MM.1S (cell line): Measurements from ENCODE around the gene RASAL2.

Source experiments
- DNase-seq: peaks from one replicate; pipeline ENCODE4 v3.0.0-alpha.2; 2015
- H2AFZ ChIP-seq: fragments of 300-600 bp; sonication (generic); 2 replicates; pipeline ENCODE4 v1.6.0; 2016; ENCODE audit warnings: antibody characterized with exemption, low read length
- H3F3A ChIP-seq: fragments of 300-600 bp; sonication (generic); 2 replicates; pipeline ENCODE4 v1.6.1; 2016; ENCODE audit warnings: mild to moderate bottlenecking, antibody characterized with exemption, low read length, moderate library complexity, mixed read lengths; ENCODE audit not compliant: insufficient read depth
- H3K27ac ChIP-seq: fragments of 300-600 bp; sonication (generic); 2 replicates; pipeline ENCODE4 v1.5.1; 2016; ENCODE audit warnings: mild to moderate bottlenecking, low read length
- H3K27me3 ChIP-seq: fragments of 300-600 bp; sonication (generic); replicated peaks from 2 replicates; pipeline ENCODE4 v1.6.0; 2016; ENCODE audit warnings: low read length; ENCODE audit not compliant: insufficient read depth
- H3K36me3 ChIP-seq: fragments of 300-600 bp; sonication (generic); replicated peaks from 2 replicates; pipeline ENCODE4 v1.6.1; 2016; ENCODE audit warnings: mild to moderate bottlenecking, low read length, mixed read lengths; ENCODE audit not compliant: insufficient read depth
- H3K4me1 ChIP-seq: fragments of 300-600 bp; sonication (generic); 2 replicates; pipeline ENCODE4 v1.6.1; 2016; ENCODE audit warnings: low read length, mixed read lengths
- H3K4me2 ChIP-seq: fragments of 300-600 bp; sonication (generic); 2 replicates; pipeline ENCODE4 v1.6.0; 2016; ENCODE audit warnings: low read depth, low read length
- H3K4me3 ChIP-seq: fragments of 300-600 bp; sonication (generic); 2 replicates; pipeline ENCODE4 v1.5.1; 2016; ENCODE audit warnings: low read length, mixed read lengths
- H3K79me2 ChIP-seq: fragments of 300-600 bp; sonication (generic); 2 replicates; pipeline ENCODE4 v1.6.1; 2016; ENCODE audit warnings: mixed run types, low read length, mixed read lengths
- H3K9ac ChIP-seq: fragments of 300-600 bp; sonication (generic); 2 replicates; pipeline ENCODE4 v1.6.1; 2016; ENCODE audit warnings: low read length, mixed read lengths
- H3K9me2 ChIP-seq: fragments of 300-600 bp; sonication (generic); replicated peaks from 2 replicates; pipeline ENCODE4 v1.6.1; 2016; ENCODE audit warnings: mild to moderate bottlenecking, low read length, mixed read lengths; ENCODE audit not compliant: insufficient read depth
- H3K9me3 ChIP-seq: fragments of 300-600 bp; sonication (generic); replicated peaks from 2 replicates; pipeline ENCODE4 v1.6.1; 2016; ENCODE audit warnings: mild to moderate bottlenecking, low read length, mixed read lengths; ENCODE audit not compliant: insufficient read depth
- H4K20me1 ChIP-seq: fragments of 300-600 bp; sonication (generic); 2 replicates; pipeline ENCODE4 v1.6.1; 2016; ENCODE audit warnings: mild to moderate bottlenecking, low read length, moderate library complexity, mixed read lengths; ENCODE audit not compliant: insufficient read depth
- EZH2 ChIP-seq: fragments of 300-600 bp; sonication (generic); optimal IDR thresholded peaks from 2 replicates; pipeline ENCODE3; 2017; ENCODE audit warnings: low read depth, mild to moderate bottlenecking, antibody characterized with exemption, low read length, mixed read lengths
- EZH2phosphoT487 ChIP-seq: fragments of 300-600 bp; sonication (generic); IDR thresholded peaks from 2 replicates; pipeline ENCODE4 v1.6.1; 2018; ENCODE audit warnings: antibody characterized with exemption, low read length
- TF ChIP-seq, protein P1 (sequence below): fragments of 300-600 bp; sonication (generic); IDR thresholded peaks from 2 replicates; pipeline ENCODE4 v1.5.1; 2016; ENCODE audit warnings: antibody characterized with exemption, low read length, mixed read lengths

The RASAL2 gene

GRCh38 chr1:178065250-178065649 lies 28.7 kb upstream of the RASAL2 start:
- Histone ChIP-seq H3K4me3 (no peak overlapping the region), H2AFZ (no peak overlapping the region), H3K4me1 (no peaks in the 10 kb centered on the region), H3K27ac (no peak overlapping the region), H3K27me3 (no peaks in the 10 kb centered on the region), H3K79me2 (no peaks in the 10 kb centered on the region), H3F3A (no peaks in the 10 kb centered on the region), H4K20me1 (no peaks in the 10 kb centered on the region), H3K9me2 (no peaks in the 10 kb centered on the region), H3K9me3 (no peaks in the 10 kb centered on the region), H3K9ac (no peak overlapping the region), H3K4me2 (no peak overlapping the region), H3K36me3 (no peaks in the 10 kb centered on the region)
- no peak for TF ChIP-seq EZH2
- TF ChIP-seq, protein P1, sequence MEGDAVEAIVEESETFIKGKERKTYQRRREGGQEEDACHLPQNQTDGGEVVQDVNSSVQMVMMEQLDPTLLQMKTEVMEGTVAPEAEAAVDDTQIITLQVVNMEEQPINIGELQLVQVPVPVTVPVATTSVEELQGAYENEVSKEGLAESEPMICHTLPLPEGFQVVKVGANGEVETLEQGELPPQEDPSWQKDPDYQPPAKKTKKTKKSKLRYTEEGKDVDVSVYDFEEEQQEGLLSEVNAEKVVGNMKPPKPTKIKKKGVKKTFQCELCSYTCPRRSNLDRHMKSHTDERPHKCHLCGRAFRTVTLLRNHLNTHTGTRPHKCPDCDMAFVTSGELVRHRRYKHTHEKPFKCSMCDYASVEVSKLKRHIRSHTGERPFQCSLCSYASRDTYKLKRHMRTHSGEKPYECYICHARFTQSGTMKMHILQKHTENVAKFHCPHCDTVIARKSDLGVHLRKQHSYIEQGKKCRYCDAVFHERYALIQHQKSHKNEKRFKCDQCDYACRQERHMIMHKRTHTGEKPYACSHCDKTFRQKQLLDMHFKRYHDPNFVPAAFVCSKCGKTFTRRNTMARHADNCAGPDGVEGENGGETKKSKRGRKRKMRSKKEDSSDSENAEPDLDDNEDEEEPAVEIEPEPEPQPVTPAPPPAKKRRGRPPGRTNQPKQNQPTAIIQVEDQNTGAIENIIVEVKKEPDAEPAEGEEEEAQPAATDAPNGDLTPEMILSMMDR, result no peak
- no peak for TF ChIP-seq EZH2phosphoT487
- DNase-seq, result no peak

- Histone ChIP-seq H3K9me3 (no peaks in the 10 kb centered on the region), H3K4me3 (no peak overlapping the region), H3K4me2 (no peak overlapping the region), H2AFZ (no peak overlapping the region), H3K36me3 (no peaks in the 10 kb centered on the region), H3K9ac (no peak overlapping the region), H3K27ac (no peak overlapping the region), H3F3A (no peaks in the 10 kb centered on the region), H3K4me1 (no peaks in the 10 kb centered on the region), H4K20me1 (no peaks in the 10 kb centered on the region), H3K9me2 (no peaks in the 10 kb centered on the region), H3K79me2 (no peaks in the 10 kb centered on the region), H3K27me3 (no peaks in the 10 kb centered on the region)
- no peak for DNase-seq
- TF ChIP-seq EZH2, result no peak
Measured at GRCh38 chr1:178066296-178066907, 27.5 kb upstream of the RASAL2 start.

- Histone ChIP-seq H3F3A (no peaks in the 10 kb centered on the region), H3K36me3 (no peaks in the 10 kb centered on the region), H3K9me3 (no peaks in the 10 kb centered on the region), H3K9ac (no peak overlapping the region), H3K4me1 (no peaks in the 10 kb centered on the region), H2AFZ (no peak overlapping the region), H3K27me3 (no peaks in the 10 kb centered on the region), H3K4me2 (no peak overlapping the region), H3K4me3 (no peak overlapping the region), H3K9me2 (no peaks in the 10 kb centered on the region), H4K20me1 (no peaks in the 10 kb centered on the region), H3K79me2 (no peaks in the 10 kb centered on the region), H3K27ac (no peak overlapping the region)
- no peak for DNase-seq
- TF ChIP-seq, protein P1, result no peak
- TF ChIP-seq EZH2phosphoT487 (no peak), EZH2 (no peak)
Measured at GRCh38 chr1:178066908-178067614, 26.8 kb upstream of the RASAL2 start.

GRCh38 chr1:178071811-178072210 lies 22.1 kb upstream of the RASAL2 start:
- no peak overlapping the region for H2AFZ ChIP-seq
- no peaks in the 10 kb centered on the region for H4K20me1 ChIP-seq
- TF ChIP-seq, protein P1, result no peak
- TF ChIP-seq EZH2phosphoT487 (no peak), EZH2 (no peak)

More at GRCh38 chr1:178071811-178072210, 22.1 kb upstream of the RASAL2 start:
- Histone ChIP-seq H3K4me1 (no peaks in the 10 kb centered on the region), H3K9me2 (no peaks in the 10 kb centered on the region), H3F3A (no peaks in the 10 kb centered on the region), H3K4me3 (no peak overlapping the region), H3K9ac (no peak overlapping the region), H3K4me2 (no peak overlapping the region), H3K27ac (no peak overlapping the region), H3K79me2 (no peaks in the 10 kb centered on the region), H3K36me3 (no peaks in the 10 kb centered on the region), H3K9me3 (no peaks in the 10 kb centered on the region), H3K27me3 (no peaks in the 10 kb centered on the region)
- no peak for DNase-seq
